GM18508 (cell line): ENCODE data around the gene PARP3.

ENCODE experiments used
- ATAC-seq: cut with Tn5 transposase; IDR thresholded peaks from one replicate; pipeline ENCODE4 v1.9.1; 2021; ENCODE audit warnings: moderate number of reproducible peaks; ENCODE audit not compliant: insufficient read depth, unreplicated experiment

Gene PARP3

DNA sequence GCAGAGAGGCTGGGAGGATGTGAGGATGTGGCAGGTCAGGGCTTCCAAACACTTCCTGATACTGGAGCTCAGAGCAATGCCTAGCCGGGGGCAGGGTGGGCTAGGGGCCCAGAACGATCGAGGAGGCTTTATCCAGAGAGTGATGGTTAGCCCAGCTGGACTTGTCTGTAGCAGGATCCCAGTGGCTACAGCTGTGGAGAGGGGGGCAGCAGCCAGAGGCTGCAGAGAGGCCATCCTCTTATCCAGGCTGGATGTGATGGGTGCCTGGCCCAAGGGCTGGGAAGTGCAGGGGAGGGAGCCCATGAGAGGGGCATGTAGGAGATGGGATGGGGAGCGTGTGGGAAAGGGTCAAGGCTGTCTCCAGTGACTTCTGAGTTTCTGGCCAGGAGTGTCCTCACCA is 4.6 kb downstream of the PARP3 start:
- ATAC-seq: no peak

DNA sequence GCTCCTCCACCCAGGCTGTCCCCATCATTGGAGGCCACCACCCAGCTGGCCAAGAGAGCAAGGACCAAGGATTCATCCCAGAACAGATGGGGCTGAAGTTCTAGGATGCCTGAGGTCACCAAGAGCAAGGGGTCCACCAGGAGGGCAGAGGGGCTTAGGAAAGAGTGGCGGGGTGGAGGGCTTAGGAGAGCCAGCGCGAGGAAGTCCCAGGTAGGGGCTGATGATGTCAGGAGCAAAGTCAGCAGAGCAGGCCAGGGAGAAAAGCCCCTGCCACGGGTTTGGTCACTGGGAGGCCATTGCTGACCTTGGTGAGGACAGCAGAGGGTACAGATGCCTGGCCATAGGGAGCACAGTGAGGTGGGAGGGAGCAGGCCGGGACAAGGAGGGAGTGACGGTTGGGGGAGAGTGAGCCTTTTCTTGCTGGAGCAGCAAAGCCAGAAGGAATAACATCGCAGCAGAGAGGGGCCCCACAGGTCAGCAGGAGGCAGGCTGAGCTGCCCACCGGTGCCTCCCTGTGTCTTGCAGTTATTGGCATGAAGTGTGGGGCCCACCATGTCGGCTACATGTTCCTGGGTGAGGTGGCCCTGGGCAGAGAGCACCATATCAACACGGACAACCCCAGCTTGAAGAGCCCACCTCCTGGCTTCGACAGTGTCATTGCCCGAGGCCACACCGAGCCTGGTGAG is 5.2 kb downstream of the PARP3 start:
- ATAC-seq: no peak

DNA sequence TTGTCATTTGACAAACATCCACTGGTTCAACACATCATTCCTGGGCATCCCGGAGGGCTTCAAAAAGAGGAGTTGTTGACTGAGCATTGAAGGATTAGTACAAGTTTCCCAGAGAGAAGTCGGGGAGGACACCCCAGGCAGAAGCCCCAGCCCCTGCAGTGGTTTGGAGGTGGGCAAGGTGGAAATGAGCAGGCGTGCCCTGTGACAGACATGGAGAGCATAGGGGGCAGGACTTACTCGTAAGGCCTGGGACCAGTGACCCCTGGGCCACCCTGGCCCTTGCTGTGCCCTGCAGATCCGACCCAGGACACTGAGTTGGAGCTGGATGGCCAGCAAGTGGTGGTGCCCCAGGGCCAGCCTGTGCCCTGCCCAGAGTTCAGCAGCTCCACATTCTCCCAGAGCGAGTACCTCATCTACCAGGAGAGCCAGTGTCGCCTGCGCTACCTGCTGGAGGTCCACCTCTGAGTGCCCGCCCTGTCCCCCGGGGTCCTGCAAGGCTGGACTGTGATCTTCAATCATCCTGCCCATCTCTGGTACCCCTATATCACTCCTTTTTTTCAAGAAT is 5.9 kb downstream of the PARP3 start:
- no peak for ATAC-seq

DNA sequence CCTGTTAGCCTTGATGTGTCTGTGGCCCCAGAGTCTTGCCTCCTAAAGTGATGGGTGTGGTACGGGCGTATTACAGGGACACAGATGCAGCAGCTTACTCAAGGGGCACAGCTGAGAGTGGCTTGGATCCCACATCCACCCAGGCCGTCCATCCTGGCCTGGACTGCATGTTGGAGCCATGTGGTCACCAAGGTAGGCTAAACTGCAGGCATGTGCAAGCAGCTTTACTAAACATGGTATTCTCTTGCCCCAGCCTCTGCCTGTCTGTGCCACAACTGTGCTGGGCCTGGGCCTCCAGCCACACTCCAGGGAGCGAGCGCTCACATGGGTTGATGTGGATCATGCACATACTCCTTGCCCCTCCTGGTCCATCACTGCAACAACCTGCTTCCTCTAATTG is 7.0 kb downstream of the PARP3 start:
- ATAC-seq: no peak

DNA sequence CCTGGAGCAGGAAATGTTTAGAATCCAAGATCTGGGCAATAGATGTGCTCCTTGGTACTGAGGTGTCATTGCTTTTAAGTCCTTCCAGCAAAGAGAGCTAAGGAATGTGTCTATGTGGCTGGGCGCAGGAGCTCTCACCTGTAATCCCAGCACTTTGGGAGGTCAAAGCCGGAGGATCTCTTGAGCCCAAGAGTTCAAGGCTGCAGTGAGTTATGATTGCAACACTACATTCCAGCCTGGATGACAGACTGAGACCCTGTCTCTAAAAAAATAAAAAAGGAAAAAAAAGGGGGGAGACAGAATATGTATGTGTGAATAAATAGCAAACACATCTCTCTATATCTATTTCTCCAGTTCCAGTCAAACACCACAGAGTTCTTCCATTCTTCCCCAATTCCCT is 8.7 kb downstream of the PARP3 start:
- no peak for ATAC-seq

DNA sequence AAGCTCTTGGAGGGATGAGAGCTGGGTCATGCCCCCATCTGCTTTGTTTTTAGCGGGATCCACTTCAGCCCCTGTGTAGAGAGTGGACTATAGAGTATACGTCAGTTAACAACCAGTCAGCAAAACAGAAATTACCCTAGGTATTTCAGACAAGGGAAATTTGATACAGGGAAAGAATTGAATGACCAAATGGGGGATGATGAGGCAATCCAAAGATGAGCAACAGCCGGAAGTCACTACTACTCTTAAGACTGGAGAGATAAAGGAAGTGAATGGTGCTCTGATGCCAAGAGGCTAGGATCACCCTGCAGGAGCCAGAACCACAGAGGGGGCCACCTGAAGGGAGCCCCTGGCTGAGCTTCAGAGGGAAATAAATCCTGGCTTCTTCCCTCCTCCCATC is 11.3 kb downstream of the PARP3 start:
- ATAC-seq: no peak

DNA sequence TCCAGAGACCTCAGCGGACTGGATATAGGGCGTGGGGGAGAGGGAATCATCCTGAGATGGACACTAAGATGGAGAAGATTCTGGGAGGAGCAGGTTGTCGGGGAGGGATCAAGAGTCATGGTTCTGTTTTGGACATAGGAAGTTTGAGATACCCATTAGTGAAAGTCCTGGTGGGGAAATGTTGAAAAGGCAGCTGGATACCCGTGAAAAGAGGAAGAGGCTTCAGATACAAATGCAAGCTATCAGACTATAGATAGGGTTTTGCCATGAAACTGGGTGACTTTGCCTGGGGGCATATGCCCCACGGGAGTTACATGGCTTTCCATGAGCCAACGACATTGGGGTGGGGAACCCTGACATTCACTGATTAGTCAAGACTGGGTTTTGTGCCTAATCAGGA is 11.9 kb downstream of the PARP3 start:
- no peak for ATAC-seq

DNA sequence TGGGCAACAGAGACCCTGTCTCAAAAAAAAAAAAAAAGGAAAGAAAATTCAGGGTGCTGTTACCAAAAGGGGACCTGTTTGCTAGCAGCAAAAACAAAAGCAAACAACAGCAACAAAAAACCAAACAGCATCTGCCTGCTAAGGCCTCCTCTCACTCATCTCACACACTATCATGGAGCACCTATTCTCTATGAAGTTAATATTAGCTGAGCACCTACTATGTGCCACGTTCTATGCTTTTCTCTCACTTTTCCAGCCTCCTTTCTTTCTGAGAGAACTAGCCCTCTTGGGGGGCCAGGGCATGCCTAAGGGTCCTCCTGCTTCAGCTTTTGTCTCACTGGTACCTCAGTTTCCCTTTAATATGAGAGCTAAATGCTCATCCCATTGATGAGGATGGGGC is 12.6 kb downstream of the PARP3 start:
- ATAC-seq: no peak

DNA sequence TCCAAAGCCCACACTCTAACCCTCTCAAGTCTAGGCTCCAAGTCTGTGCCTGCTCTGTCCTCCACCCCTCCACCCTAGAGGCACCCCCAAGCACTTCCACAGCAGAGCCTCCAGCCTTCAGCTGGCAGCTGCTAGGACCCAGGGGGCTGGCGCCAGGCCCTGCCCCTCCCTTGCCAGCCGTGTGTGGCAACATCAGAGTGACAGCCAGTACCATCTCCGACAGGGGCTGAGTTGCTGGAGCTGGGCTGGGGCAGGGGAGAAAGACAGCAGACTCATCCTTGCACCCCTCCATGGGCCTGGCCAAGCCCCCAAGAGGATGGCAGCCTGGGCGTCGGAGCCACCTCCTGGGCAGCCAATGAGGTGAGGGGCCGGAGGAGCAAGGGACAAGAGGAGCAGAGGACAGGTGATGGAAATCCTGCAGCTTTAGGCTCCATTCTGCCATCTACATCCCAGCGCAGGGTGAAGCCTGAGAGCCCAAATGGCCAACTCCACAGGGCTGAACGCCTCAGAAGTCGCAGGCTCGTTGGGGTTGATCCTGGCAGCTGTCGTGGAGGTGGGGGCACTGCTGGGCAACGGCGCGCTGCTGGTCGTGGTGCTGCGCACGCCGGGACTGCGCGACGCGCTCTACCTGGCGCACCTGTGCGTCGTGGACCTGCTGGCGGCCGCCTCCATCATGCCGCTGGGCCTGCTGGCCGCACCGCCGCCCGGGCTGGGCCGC is 13.2 kb downstream of the PARP3 start, which contains the start of gene GPR62:
TSS of gene GPR62 (plus strand) at position 207 of the 718 bp plus-strand sequence. CDS start at position 479, 272 bp downstream.
- ATAC-seq: no peak

DNA sequence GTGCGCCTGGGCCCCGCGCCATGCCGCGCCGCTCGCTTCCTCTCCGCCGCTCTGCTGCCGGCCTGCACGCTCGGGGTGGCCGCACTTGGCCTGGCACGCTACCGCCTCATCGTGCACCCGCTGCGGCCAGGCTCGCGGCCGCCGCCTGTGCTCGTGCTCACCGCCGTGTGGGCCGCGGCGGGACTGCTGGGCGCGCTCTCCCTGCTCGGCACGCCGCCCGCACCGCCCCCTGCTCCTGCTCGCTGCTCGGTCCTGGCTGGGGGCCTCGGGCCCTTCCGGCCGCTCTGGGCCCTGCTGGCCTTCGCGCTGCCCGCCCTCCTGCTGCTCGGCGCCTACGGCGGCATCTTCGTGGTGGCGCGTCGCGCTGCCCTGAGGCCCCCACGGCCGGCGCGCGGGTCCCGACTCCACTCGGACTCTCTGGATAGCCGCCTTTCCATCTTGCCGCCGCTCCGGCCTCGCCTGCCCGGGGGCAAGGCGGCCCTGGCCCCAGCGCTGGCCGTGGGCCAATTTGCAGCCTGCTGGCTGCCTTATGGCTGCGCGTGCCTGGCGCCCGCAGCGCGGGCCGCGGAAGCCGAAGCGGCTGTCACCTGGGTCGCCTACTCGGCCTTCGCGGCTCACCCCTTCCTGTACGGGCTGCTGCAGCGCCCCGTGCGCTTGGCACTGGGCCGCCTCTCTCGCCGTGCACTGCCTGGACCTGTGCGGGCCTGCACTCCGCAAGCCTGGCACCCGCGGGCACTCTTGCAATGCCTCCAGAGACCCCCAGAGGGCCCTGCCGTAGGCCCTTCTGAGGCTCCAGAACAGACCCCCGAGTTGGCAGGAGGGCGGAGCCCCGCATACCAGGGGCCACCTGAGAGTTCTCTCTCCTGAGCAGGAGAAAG is 14.0 kb downstream of the PARP3 start:
- ATAC-seq: no peak

DNA sequence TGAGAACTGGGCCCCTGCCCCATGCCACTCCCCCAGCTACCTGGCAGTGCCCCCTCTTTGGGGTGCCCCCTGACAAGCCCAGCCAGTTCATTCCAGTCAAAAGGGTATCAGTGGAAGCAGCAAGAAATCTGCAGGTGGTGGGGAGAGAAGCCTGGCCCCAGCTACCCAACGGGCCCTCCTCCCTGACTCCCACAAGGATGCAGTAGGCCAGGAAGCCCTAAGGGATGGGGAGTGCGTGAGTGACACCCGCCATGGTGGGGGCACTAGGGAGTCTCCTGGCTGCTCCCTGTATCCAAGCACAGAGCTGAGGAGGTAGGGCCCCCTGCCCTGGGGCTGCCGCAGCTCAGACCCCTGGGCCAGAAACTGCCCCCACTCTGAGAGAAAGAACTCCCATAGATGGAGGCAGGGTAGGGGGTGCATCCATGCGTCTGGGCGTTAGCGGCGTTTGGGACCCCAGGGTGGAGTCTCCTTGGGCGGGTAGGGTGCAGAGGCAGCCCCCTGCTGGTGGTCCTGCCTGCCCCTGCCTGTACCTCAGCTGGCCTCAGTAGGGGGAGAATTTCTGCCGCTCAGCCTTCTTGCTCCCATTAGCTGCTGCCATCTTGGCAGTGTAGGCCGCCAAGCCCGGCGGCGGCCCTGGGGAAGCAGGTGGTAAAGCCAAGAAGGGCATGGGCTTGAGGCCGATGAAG is 15.5 kb downstream of the PARP3 start:
- ATAC-seq: no peak

DNA sequence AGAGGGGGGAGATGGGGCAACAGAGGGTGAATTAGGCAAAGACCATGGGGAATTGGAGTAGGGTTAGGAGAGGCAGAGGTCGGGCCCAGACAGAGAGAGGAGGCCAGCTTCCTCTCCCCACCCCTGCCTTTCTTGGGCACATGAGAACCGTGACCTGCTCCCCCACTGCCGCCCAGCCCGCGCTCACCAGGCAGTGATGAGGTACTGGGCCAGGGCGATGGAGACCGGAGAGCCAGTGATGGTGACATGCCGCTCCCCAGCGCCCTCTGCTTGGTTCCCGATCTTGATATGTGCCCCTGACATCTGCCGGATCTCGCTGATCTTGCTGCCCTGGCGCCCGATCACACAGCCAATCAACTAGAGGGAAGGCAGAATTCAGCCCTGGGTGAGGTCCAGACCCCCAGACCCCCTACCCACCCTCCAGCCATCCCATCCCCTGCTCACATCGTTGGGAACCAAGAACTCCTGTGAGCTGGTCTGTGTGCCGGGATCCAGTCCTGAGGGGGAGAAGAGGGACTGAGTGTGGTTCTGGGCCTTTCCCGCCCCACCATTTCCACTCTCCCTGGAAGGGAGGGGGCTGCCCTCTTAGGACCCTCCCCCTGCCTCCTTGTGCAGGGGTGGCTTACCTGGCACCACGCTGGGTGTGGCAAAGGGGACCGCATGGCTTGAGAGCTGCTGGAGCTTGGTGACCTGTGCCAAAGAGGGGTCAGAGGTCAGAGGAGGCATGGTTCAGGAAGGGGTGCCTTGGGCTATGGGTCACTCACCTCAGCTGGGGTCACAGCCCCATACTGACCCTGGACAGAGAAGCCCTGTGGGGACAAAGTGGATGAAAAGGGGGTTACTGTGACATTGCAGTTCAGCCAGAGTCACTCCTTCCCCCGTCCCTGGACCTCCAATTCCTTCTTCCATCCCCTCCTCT is 16.7 kb downstream of the PARP3 start:
- no peak for ATAC-seq

DNA sequence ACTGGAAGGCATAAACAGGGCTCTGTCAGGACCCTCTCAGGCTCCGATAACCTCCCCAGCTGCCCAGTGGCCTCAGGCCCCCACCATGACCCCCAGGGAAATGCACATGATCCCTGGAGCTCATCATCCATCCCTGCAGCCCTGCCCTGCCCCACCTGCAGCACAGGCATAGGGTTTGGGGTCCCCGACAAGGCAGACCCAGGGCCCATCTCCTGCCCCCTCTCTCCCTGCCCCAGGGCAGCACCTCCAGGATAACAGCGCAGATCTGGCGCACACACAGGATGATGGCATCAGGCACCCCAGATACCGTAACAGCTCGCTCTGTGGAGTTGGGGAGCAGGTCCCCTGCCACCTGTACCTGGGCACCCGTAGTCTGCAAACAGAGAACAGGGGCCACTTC is 17.5 kb downstream of the PARP3 start:
- no peak for ATAC-seq

DNA sequence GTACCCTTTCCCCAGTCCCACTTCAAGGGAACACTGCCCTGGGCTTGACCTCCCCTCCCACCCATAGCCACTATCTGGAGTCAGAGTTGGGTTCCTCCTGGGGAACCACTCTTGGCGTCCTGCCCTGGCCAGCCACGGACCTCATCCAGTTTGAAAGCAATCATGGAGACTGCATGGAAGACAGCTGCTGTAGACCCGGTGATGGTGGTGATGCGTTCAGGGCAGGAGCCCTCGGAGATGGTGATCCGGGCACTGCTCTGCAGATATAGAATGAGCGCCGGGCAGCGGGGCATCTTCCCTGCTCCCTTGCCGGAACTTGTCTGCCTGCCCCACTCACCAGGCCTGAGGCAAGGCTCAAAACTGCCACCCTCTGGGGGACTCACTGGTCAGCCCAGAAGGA is 18.2 kb downstream of the PARP3 start:
- no peak for ATAC-seq

DNA sequence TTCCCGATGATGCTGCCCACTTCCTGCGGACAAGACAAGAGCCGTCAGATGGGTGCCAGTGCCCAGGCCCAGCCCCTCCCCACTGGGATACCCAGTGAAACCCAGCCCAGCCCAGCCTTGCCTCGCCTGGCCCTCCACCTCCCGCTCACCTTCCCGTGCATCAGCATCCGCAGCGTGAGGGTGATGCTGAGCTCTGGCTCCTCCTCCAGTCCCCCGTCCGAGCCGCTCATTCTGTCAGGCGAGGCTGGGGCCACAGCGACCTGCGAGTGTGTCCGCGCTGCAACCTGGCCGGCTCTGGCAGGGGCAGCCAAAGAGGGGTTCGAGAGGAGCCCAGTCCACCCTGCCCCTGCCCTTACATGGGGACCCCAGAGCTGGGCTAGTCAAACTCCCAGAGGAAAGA is 18.8 kb downstream of the PARP3 start:
- no peak for ATAC-seq

DNA sequence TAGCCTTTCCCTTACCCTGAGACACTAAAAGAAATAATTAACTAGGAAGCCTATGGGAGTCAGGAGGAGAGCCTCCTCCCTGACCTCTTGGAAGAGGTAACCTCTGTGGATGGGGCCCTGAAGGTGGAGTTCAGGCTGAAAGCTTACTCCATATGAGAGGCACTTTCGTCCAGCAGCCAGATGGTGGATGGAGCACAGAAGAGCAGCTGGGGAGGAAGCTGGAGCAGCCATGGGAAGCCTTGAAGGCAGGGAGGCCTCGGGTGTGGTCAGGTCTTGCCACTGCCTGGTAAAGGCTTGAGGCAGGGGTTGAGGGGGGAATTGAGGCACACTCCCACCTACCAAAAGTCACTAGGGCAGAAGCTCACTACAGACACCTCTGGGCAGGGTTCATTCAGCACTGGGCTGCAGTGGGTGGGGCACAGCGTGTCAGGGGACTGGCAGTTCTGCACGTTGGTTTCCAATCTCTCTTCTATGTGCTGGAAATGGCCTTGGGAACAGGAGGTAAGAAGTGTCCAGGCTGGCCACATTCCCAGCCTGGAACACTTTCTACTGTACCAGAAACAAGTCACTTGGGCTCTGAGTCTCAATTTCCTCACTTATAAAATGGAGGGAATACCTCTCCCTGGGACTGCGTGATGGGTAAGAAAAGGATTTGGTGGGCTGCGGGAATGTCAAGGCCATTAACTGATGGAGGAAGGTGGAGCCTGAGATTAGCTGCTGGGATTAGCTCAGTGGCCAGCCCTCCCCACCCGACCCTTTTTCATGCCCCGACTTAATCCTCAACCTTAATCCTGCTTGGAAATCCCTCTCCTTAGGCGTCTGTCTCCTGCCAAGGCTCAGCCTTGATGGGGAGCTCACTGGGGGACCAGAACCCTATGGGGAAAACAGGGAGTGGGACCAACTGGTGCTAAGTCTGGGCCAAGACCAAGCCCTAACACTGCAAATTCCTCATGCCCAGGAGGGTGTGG is 19.7 kb downstream of the PARP3 start:
- no peak for ATAC-seq

DNA sequence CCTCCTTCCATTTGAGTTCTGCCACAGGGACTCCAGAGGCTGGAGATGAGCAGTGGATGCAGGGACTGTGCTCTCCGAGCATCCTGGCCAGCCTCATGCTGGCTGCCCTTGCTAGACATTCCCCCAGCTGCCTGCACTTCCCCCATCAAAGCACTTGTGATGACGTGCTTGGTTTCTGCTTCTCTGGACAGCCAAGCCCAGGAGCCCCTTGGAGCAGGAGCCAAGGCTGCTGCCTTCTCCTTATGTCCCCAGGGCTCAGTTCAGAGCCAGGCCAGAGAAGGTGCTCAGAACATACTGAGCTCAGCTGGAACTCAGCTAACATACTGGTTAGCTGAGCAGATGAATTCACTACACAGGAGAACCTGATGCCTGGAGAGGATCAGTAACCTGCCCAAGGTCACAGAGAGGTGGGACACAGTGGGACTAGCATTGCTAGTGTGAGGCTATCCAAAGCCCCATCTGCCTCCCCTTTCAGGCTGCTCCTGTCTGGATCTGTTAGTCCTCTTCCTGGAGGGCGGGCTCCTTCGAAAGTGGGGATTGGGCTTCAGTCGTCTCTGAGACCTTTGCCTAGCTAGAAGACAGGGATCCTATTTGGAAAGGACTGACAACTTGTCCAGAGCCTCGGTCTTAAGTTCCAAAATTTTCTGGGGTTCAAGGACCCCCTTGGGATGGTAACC is 20.8 kb downstream of the PARP3 start:
- ATAC-seq: no peak
